Thyroid gland (tissue), 4 donors: ENCODE measurements around the gene SLC26A6. TPM values are rescaled to one million over a fixed set of nuclear protein-coding genes. Genes with fewer than 3 reads are reported as not detected.

Source experiments
- DNase-seq, 2 donors: peaks; one replicate each; pipeline ENCODE4 v3.0.0-alpha.2; 2019
- H3K27ac ChIP-seq, 3 donors: fragments of 200-600 bp; sonication (generic); 1 replicate in 2 of 3; 2 replicates in 1 of 3; pipeline ENCODE4 v1.5.1; 2016 to 2019; ENCODE audit warnings: mild to moderate bottlenecking in 1 of 3, moderate library complexity in 1 of 3
- H3K27me3 ChIP-seq: fragments of 200-600 bp; sonication (generic); one replicate; pipeline ENCODE4 v1.5.1; 2019
- H3K36me3 ChIP-seq, 2 donors: fragments of 200-600 bp; sonication (generic); one replicate each; pipeline ENCODE4 v1.5.1; 2016 to 2019
- H3K4me1 ChIP-seq, 2 donors: fragments of 200-600 bp; sonication (generic); one replicate each; pipeline ENCODE4 v1.5.1; 2017 to 2019
- H3K4me3 ChIP-seq, 3 donors: fragments of 200-600 bp; sonication (generic); replicated peaks in 1 of 3; 1 replicate in 2 of 3; 2 replicates in 1 of 3; pipeline ENCODE4 v1.5.1; 2016; ENCODE audit warnings: mild to moderate bottlenecking in 1 of 3
- H3K9me3 ChIP-seq: fragments of 200-600 bp; sonication (generic); one replicate; pipeline ENCODE4 v1.5.1; 2017
- POLR2A ChIP-seq, 2 donors: fragments of 450-650 bp; IDR thresholded peaks; one replicate each; pipeline ENCODE4 v1.6.1; 2017; ENCODE audit warnings: antibody characterized with exemption in 2 of 2, mild to moderate bottlenecking in 2 of 2, moderate library complexity in 1 of 2
- WGBS, 2 donors: methylation state at CpG; one replicate each; pipeline ENCODE4 v1.1.5; 2017; 5-methylcytosine and 5-hydroxymethylcytosine counted together
- intact Hi-C: fragments of 100-400 bp; cut with DNase I; formaldehyde crosslinking; loops from one replicate; pipeline ENCODE4 v1.15.1; 2023
- total RNA-seq, 4 donors: library from RNA; depleted of rRNA; stranded (reverse); fragments of >200 nt; gene quantifications; one replicate each; pipeline ENCODE4 v1.2.3, GENCODE V29; 2016
- TF ChIP-seq, protein P1 (sequence below), 6 experiments: fragments of 200-600 bp in 3 of 6; fragments of 450-650 bp in 3 of 6; sonication (generic) in 3 of 6; IDR thresholded peaks; one replicate each; pipeline ENCODE4 v1.5.1; 2016 to 2019; ENCODE audit warnings: antibody characterized with exemption in 6 of 6, mild to moderate bottlenecking in 2 of 6, inconsistent platforms in 1 of 6, moderate library complexity in 1 of 6

SLC26A6 gene
- total RNA-seq, 4 donors from 2014 or later = 7.5 to 19.1 (median 11.4) TPM

DNA sequence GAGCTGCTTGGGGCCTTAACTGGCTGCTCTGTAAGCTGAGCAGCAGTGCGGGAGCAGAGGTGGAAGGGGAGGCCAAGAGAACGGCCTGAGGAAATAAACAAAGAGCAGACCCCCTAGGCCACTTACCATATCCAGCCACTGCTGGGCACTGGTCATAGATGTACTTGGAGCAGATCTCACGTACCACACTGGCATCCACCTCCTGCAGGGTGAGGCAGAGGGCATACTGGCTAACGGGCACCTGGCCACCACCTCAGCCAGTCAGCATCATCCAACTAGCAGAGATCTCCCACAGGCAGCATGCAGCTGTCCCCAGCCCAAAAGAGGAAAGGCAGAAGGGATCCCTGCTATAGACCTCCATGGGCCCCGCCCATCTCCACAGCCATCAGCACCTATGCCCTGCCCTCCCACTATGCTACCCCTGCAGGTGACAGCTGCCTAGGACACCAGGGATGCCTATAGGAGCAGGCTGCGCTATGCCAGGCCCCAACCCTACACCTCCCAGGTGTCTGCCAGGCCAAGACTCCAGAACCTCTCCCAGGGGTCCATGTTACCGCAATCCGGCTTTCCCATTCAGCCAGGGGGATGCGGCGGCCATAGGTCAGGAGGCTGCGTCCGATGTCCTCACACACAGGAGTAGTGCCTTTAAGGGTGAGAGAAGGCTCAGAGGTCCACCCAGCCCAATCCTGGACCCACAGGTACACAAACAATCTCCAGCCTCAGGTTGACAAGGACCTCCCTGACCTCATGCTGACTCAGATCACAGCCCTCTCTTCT, 35.6 kb downstream of the SLC26A6 start:
- no peak for DNase-seq
- Histone ChIP-seq H3K9me3 (no peaks in the 10 kb centered on the region), H3K4me1 (peaks cover 5 to 9% of the 10 kb centered on the region in 2 donors), H3K4me3 (no peak overlapping the region), H3K36me3 (peaks cover 60 to 71% of the 10 kb centered on the region in 2 donors), H3K27me3 (no peaks in the 10 kb centered on the region), H3K27ac (no peak overlapping the region)
- 92 to 100% methylated on average over 3 to 10 of the region's 12 CpGs for WGBS, 2 donors
- TF ChIP-seq, protein P1, sequence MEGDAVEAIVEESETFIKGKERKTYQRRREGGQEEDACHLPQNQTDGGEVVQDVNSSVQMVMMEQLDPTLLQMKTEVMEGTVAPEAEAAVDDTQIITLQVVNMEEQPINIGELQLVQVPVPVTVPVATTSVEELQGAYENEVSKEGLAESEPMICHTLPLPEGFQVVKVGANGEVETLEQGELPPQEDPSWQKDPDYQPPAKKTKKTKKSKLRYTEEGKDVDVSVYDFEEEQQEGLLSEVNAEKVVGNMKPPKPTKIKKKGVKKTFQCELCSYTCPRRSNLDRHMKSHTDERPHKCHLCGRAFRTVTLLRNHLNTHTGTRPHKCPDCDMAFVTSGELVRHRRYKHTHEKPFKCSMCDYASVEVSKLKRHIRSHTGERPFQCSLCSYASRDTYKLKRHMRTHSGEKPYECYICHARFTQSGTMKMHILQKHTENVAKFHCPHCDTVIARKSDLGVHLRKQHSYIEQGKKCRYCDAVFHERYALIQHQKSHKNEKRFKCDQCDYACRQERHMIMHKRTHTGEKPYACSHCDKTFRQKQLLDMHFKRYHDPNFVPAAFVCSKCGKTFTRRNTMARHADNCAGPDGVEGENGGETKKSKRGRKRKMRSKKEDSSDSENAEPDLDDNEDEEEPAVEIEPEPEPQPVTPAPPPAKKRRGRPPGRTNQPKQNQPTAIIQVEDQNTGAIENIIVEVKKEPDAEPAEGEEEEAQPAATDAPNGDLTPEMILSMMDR (IDR thresholded peaks at IDR 0.05) = no peak
- no peak for TF ChIP-seq POLR2A (IDR thresholded peaks at IDR 0.05)
- intact Hi-C loops = no loop called here

DNA sequence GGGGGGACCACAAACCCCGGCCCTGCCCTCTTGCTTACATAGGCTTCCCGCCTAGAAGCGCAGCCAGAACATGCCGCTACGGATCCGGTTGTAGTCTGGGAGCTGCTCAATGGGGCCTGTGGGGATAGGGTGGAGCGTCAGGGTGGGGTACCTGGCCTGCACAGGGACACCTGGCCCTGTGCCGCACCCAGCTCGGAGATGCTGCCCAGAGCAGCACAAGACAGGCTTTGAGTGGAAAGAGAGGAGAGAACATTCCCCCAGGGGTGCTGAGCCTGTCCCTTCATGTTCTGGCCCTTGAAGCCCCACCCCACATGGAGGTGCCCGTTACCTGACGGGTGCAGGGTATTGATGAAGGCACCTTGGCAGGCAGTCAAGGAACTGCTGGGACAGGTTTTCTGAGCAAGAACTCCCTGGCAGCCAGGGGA, 36.2 kb downstream of the SLC26A6 start:
- TF ChIP-seq POLR2A (IDR thresholded peaks at IDR 0.05) = no peak
- TF ChIP-seq, protein P1 (IDR thresholded peaks at IDR 0.05) = no peak
- intact Hi-C loops = no loop called here
- Histone ChIP-seq H3K4me1 (peaks cover 5 to 12% of the 10 kb centered on the region in 2 donors), H3K4me3 (no peak overlapping the region), H3K36me3 (peaks cover 54 to 65% of the 10 kb centered on the region in 2 donors), H3K9me3 (no peaks in the 10 kb centered on the region), H3K27ac (no peak overlapping the region), H3K27me3 (no peaks in the 10 kb centered on the region)
- 82 to 100% methylated on average over 2 to 11 of the region's 11 CpGs for WGBS, 2 donors
- DNase-seq = no peak

DNA sequence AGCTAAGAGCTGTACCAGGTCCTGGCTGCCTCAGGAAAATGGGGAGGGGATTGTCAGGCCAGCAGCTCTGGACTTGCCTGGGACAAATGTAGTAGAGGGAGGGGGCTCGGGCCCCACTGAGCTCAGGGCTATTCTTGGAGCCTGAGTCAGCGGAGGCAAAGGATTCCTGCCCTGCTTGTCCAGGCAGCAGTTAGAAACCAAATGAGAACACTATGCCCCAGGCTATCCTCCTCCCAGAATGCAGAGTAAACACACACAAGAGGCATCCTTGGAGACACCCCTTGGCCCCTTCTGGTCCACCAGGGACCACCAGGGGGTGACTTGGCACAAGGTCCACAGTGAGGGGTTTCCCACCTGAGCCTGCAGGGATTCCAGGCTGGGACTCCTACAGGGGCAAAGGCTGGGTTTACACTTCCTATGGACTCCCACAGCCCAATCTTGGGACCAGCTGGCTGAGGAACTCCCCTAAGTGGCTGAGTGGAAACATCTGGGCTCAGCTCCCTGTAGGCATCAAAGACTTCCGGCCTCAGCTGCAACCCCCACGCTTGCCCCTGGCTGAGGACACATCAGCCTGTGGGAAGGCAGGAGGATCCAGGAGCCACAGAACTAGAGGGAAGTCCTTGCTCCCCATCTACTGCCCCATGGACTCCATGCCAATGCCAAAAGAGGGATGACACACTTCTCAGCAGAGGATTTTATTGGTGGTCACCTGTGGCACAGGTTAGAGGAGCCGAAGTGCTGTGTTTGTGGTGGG, 36.8 kb downstream of the SLC26A6 start:
- Histone ChIP-seq H3K36me3 (peaks cover 48 to 59% of the 10 kb centered on the region in 2 donors), H3K9me3 (no peaks in the 10 kb centered on the region), H3K4me3 (no peak overlapping the region), H3K4me1 (peaks cover 5 to 12% of the 10 kb centered on the region in 2 donors), H3K27me3 (no peaks in the 10 kb centered on the region), H3K27ac (no peak overlapping the region)
- DNase-seq = no peak
- TF ChIP-seq, protein P1 (IDR thresholded peaks at IDR 0.05) = no peak
- TF ChIP-seq POLR2A (IDR thresholded peaks at IDR 0.05) = no peak
- WGBS, 2 donors = 78 to 90% methylated on average over 2 to 5 of the region's 5 CpGs
- intact Hi-C loops = no loop called here

DNA sequence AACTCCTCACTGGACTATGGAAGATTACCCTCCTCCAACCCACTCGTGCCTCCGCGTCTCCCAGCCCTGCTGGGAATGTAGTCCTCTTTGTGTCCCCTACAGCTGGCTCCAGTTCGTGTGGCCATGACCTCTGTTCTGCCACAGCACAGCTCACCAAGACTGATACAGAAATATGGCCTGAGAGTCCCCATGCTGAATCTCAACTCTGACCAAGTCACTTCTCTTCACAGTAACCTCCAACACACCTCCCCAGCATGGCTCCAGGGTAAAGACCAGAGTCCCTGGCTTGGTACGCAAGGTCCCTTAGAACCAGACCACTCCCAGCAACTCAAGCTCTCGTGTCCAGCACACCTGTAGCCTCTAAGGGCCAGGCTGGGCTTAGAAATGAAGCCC, 37.9 kb downstream of the SLC26A6 start:
- Histone ChIP-seq H3K27ac (no peak overlapping the region), H3K4me3 (no peak overlapping the region), H3K9me3 (no peaks in the 10 kb centered on the region), H3K36me3 (peaks cover 38 to 48% of the 10 kb centered on the region in 2 donors), H3K4me1 (peaks cover 5 to 12% of the 10 kb centered on the region in 2 donors), H3K27me3 (no peaks in the 10 kb centered on the region)
- TF ChIP-seq POLR2A (IDR thresholded peaks at IDR 0.05) = no peak
- intact Hi-C loops = no loop called here
- 76 to 85% methylated on average over 4 to 6 of the region's 6 CpGs for WGBS, 2 donors
- no peak for DNase-seq

DNA sequence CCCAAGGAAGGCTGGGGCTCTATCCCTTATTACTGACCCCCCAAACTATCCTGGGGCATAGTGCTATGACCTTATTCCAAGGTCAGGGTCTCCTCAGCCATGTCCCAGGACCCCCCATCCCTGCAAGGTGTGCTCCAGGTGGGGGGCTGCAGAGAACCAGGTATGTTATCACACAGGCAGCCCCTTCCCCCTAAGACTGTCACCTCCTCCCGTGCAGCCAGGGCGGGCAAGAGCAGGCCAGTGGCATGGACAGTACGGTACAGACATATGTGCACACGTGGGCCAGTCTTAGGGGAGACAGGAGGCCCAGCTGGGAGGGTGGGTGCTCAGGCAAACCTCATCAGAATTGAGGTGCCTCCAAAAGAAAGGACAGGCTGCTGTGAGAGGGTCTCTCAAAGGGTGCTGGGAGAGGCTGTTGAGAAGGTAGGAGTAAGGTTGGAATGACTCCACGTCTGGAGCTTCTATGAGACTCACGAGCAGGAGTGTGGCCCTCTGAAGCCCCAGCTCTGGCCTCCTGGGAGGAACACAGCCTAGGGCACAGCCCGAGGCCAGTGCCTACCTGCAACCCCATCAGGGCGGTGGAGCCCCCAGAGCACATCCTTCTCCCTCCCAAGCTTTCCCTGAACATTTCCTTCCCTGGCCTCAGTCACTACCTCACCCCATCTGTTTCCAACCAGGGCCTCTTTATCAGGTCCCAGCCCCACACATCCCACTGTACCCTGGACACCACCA, 38.4 kb downstream of the SLC26A6 start:
- Histone ChIP-seq H3K9me3 (no peaks in the 10 kb centered on the region), H3K27me3 (no peaks in the 10 kb centered on the region), H3K4me1 (peaks cover 5 to 12% of the 10 kb centered on the region in 2 donors), H3K27ac (no peak overlapping the region), H3K36me3 (peaks cover 37 to 42% of the 10 kb centered on the region in 2 donors), H3K4me3 (no peak overlapping the region)
- intact Hi-C loops = no loop called here
- 65 to 84% methylated on average over 7 to 8 of the region's 8 CpGs for WGBS, 2 donors
- DNase-seq = no peak
- TF ChIP-seq, protein P1 (IDR thresholded peaks at IDR 0.05) = no peak
- TF ChIP-seq POLR2A (IDR thresholded peaks at IDR 0.05) = no peak
